ENCODE data around the gene RASGRP4.
A peak's percentile ranks its signal among the peaks of the same experiment; 100 is the strongest.
"Not testable (repeated sequence)": the region's sequence is repeated elsewhere in the genome, so short reads cannot be mapped to it uniquely, and the experiment has no call there.

Gene RASGRP4, protein sequence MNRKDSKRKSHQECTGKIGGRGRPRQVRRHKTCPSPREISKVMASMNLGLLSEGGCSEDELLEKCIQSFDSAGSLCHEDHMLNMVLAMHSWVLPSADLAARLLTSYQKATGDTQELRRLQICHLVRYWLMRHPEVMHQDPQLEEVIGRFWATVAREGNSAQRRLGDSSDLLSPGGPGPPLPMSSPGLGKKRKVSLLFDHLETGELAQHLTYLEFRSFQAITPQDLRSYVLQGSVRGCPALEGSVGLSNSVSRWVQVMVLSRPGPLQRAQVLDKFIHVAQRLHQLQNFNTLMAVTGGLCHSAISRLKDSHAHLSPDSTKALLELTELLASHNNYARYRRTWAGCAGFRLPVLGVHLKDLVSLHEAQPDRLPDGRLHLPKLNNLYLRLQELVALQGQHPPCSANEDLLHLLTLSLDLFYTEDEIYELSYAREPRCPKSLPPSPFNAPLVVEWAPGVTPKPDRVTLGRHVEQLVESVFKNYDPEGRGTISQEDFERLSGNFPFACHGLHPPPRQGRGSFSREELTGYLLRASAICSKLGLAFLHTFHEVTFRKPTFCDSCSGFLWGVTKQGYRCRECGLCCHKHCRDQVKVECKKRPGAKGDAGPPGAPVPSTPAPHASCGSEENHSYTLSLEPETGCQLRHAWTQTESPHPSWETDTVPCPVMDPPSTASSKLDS

DNA sequence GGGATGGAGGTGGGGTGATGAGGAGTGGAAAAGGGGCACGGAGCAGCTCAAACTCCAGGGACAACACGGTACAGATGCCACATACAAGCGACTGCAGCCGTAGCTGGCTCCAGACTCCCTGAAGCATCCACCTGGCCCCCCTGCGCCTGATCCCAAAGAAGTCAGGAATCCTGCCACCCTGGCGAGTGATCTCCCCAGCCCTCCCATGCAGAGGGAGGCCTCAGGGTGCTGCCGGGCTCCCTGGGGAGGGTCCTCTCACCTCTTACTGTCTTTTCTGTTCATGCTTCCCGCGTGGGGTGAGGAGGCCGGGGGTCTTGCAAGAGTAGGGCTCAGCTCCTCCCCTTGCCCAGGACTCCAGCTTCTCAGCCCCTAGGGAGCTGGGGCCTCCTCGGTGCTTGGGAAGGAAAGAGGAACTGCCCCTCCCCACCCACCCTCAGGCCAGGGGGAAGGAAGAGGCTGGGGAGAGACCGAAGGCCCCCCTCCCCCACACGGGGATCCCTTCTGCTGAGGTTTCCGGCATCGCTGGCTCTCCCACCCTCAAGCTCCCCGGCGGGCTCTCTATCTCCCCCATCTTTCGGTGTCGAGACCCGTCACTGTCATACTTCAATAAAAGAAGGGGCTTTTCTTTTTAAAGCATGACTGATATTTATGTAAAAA lies at the start of gene RASGRP4:
RASGRP4 (minus strand) TSS at position 410 of the 657 bp plus-strand sequence; CDS start at position 282, 128 bp downstream.
- peak; percentile 71 for DNase-seq

DNA sequence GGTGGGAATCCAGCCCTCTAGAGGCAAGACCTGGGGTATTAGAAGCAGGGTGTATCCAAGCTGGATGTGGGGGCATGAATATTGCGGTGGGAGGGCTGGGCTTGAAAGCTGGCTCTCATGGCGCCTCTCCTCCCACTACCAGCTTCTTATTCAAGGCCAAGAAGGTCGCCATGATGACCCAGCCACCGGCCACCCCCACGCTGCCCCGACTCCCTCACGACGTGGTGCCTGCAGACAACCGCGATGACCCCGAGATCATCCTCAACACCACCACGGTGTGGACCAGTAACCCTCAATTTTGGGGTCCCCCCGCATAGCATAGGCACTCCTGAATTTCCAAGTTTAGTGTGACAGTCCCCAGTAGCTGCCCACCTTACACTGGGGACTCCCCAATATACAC lies 49.2 kb upstream of the RASGRP4 start:
- DNase-seq = no peak

- no peak for DNase-seq
Measured at GRCh38 chr19:38473201-38473600, 47.2 kb upstream of the RASGRP4 start.

- not testable (repeated sequence) for DNase-seq
Measured at GRCh38 chr19:38472725-38473124, 46.7 kb upstream of the RASGRP4 start.

- DNase-seq = no peak
Measured at GRCh38 chr19:38470788-38471480, 44.9 kb upstream of the RASGRP4 start.

DNA sequence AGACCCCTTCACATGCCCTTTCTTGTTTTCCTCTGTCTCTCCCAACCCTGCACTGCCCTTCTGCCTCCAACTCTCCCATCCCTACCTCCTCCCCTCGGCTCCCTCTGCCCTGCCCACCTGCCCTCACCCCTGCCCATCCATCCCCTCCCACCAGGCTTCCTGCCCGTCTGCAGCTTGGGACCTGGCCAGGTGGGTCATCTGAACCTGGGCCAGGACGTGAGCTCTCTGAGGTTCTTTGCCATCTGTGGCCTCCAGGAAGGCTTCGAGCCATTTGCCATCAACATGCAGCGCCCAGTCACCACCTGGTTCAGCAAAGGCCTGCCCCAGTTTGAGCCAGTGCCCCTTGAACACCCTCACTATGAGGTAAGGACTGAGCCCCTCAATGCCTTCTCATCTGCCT lies 43.1 kb upstream of the RASGRP4 start:
- no peak for DNase-seq

- DNase-seq = no peak
Measured at GRCh38 chr19:38467541-38468525, 41.8 kb upstream of the RASGRP4 start.

- no peak for DNase-seq
Measured at GRCh38 chr19:38466050-38466449, 40.0 kb upstream of the RASGRP4 start.

DNA sequence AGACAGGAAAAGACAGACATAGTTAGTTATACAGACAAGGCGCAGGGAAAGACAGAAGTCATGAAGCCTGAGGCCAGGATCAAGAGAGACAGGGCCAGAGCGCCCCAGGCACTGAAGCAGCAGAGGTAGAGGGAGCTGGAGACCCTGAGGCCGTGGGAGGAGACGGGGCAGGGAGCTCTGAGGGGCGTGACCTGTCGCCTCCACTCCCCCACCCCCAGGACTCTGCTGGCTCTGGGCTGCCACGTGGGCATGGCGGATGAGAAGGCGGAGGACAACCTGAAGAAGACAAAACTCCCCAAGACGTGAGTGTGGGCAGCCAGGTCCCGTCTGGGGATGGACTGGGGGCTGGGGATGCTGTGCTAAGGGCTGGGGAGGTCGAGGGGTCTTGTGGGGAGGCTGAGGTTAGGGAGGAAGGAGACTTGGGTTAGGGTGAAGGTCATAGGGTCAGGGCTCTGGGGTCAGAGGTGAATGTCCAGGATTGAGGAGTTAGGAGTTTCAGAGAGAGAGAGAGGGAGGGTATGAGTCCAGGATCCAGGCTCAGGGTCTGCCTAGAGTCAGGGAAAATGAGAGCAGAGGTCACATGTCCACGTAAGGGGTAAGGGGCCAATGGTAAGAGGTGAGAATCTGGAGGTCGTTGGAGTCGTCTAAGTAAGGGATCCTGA lies 38.5 kb upstream of the RASGRP4 start:
- DNase-seq = no peak

- no peak for DNase-seq
Measured at GRCh38 chr19:38463365-38463764, 37.3 kb upstream of the RASGRP4 start.

DNA sequence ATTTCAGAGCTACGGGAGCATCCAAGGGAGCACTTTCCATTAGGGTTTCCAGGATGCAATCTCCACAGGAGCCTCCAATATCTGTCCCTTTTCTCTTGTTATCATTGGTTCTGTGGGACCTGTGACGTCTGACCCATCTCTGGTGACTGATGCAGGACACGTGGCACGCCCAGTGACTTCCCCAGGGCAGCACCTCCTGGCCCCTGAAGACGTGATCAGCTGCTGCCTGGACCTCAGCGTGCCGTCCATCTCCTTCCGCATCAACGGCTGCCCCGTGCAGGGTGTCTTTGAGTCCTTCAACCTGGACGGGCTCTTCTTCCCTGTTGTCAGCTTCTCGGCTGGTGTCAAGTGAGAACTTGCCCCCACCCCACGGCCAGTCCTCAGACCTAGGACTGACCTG lies 33.0 kb upstream of the RASGRP4 start:
- DNase-seq = no peak

DNA sequence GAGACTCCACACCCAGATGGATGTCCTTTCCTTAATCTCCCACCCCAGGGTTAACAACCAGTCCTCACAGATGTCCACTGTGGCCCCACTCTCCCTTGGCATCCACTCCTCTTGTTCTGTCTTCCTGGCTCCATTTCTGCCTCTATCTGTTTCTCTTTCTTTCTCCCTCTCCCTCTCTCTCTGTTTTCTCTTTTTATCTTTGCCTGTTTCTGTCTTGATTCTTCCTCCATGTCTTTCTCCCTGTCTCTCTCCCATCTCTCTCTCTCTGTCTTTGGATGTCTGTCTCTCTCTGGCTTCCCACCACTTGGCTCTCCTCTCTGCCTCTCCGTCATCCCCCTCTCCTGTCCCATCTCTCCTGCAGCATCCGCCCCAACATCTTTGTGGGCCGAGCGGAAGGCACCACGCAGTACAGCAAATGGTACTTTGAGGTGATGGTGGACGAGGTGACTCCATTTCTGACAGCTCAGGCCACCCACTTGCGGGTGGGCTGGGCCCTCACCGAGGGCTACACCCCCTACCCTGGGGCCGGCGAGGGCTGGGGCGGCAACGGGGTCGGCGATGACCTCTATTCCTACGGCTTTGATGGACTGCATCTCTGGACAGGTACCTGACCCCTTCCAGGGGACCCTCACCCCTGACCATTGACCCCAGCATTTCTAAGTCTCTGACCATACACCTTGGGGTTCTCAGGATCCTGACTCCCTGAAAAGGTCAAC lies 31.8 kb upstream of the RASGRP4 start:
- no peak for DNase-seq

GRCh38 chr19:38457202-38457601 lies 31.2 kb upstream of the RASGRP4 start:
- DNase-seq = no peak

GRCh38 chr19:38455031-38455430 lies 29.0 kb upstream of the RASGRP4 start:
- DNase-seq = no peak

GRCh38 chr19:38453596-38453995 lies 27.6 kb upstream of the RASGRP4 start:
- no peak for DNase-seq

DNA sequence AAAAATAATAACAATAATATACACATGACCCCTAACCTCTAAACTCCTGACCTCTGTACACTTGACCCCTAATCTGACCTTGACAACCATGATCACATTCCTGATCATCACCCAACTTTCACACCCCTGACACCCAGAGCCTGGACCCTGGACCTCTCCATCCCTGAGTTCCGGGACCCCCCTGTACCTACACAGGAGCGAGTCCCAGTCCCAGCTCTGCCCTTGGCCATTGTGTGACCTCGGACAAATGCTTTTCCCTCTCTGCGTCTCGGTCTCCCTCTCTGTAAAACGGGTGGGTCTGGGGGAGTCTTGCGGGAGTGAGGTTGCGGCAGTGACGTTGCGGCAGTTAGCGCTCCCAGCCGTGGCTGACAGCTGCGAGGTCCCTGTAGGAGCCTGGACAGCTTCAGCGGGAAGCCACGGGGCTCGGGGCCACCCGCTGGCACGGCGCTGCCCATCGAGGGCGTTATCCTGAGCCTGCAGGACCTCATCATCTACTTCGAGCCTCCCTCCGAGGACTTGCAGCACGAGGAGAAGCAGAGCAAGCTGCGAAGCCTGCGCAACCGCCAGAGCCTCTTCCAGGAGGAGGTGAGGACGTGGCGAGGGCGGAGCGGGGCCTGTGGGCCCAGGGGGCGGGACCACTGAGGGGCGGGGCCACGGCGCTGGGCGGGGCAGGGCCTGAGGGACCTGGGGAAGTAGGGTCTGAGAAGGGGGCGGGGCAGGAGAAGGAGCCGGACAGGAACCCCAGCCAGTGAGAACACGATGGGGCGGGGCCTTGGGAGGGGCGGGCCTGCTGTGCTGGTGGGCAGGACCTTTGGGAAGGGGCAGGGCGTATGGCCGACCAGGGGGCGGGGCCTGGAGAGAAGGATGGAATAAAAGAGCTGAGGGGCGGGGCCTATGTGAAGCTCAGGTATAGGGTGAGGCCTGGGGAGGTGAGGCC lies 26.7 kb upstream of the RASGRP4 start:
- peak; percentile 48 for DNase-seq

- no peak for DNase-seq
Measured at GRCh38 chr19:38451629-38452028, 25.6 kb upstream of the RASGRP4 start.

- no peak for DNase-seq
Measured at GRCh38 chr19:38451036-38451435, 25.0 kb upstream of the RASGRP4 start.

DNA sequence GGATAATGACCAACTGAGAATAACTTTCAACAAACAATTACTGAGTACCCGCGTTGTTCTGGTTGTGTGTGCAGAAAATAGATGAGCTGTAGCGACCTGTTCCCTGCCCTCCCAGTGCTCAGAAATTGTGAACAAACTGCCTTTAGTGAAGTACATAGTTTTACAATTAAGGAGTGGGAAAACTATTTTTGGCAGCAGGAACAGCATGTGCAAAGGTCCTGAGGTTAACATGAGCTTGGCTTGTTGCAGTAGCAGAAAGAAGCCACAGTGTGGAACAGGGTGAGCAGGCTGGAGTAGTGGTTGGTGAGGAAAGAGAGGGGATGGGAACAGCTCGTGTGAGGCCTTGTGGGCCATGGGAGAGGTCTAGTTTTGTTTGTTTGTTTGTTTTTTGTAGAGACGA lies 23.5 kb upstream of the RASGRP4 start:
- DNase-seq = no peak

DNA sequence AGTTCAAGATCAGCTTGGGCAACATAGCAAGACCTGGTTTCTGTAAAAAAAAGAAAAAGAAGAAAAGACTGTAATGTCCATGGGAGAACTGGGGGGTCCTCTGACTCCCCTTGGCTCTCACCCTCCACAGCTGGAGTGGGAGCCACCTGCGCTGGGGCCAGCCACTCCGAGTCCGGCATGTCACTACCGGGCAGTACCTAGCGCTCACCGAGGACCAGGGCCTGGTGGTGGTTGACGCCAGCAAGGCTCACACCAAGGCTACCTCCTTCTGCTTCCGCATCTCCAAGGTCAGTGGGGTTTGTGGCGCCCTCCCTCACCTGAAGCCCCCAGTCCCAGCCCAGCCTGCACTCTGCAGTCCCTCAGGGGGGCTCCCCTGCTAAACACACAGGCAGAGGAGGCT lies 22.2 kb upstream of the RASGRP4 start:
- no peak for DNase-seq

All from stimulated activated CD4-positive, alpha-beta T cell treated with anti-CD3 and anti-CD28 coated beads, Interleukin-15, amount 100 ng/mL, for 24 hours (primary cell).